Activated CD8-positive, alpha-beta memory T cell treated with anti-CD3 and anti-CD28 coated beads for 4 hours (primary cell): ENCODE results near the gene ZDHHC14.
"Not testable (repeated sequence)": the region's sequence is repeated elsewhere in the genome, so short reads cannot be mapped to it uniquely, and the experiment has no call there.

Experiments used
- DNase-seq, 2 donors: peaks; one replicate each; pipeline ENCODE4 v3.0.0-alpha.2; 2020; ENCODE audit warnings: low read depth in 2 of 2

The ZDHHC14 gene

GRCh38 chr6:157569543-157569942 is 188.6 kb downstream of the ZDHHC14 start:
- DNase-seq = no peak

- no peak for DNase-seq
Measured at GRCh38 chr6:157570104-157570503, 189.1 kb downstream of the ZDHHC14 start.

- no peak for DNase-seq
Measured at GRCh38 chr6:157570752-157571151, 189.8 kb downstream of the ZDHHC14 start.

- no peak for DNase-seq
Measured at GRCh38 chr6:157571269-157571668, 190.3 kb downstream of the ZDHHC14 start.

- no peak for DNase-seq
Measured at GRCh38 chr6:157571950-157572349, 191.0 kb downstream of the ZDHHC14 start.

- no peak for DNase-seq
Measured at GRCh38 chr6:157574851-157575424, 193.9 kb downstream of the ZDHHC14 start.

GRCh38 chr6:157575436-157576145 is 194.6 kb downstream of the ZDHHC14 start:
- no peak for DNase-seq

GRCh38 chr6:157576991-157577390 is 196.0 kb downstream of the ZDHHC14 start:
- DNase-seq = not testable (repeated sequence)

- not testable (repeated sequence) for DNase-seq
Measured at GRCh38 chr6:157578527-157578926, 197.5 kb downstream of the ZDHHC14 start.

GRCh38 chr6:157579467-157580031 is 198.6 kb downstream of the ZDHHC14 start:
- no peak for DNase-seq

- DNase-seq = no peak
Measured at GRCh38 chr6:157584036-157584435, 203.0 kb downstream of the ZDHHC14 start.

GRCh38 chr6:157585274-157586087 is 204.5 kb downstream of the ZDHHC14 start:
- no peak for DNase-seq

GRCh38 chr6:157586088-157586414 is 205.1 kb downstream of the ZDHHC14 start:
- DNase-seq = no peak

- no peak for DNase-seq
Measured at GRCh38 chr6:157586476-157587126, 205.6 kb downstream of the ZDHHC14 start.

GRCh38 chr6:157587127-157587926 is 206.3 kb downstream of the ZDHHC14 start:
- no peak for DNase-seq

- DNase-seq = not testable (repeated sequence)
Measured at GRCh38 chr6:157590654-157591053, 209.7 kb downstream of the ZDHHC14 start.

GRCh38 chr6:157592541-157592940 is 211.6 kb downstream of the ZDHHC14 start:
- DNase-seq = no peak

- no peak for DNase-seq
Measured at GRCh38 chr6:157592980-157593379, 212.0 kb downstream of the ZDHHC14 start.

- DNase-seq = no peak
Measured at GRCh38 chr6:157593596-157593995, 212.6 kb downstream of the ZDHHC14 start.

GRCh38 chr6:157594292-157594691 is 213.3 kb downstream of the ZDHHC14 start:
- no peak for DNase-seq

GRCh38 chr6:157595768-157596167 is 214.8 kb downstream of the ZDHHC14 start:
- no peak for DNase-seq
